ENCODE data around the gene FHIT. TPM values are rescaled to one million over a fixed set of nuclear protein-coding genes. Genes with fewer than 3 reads are reported as not detected.

FHIT gene
- total RNA-seq, 1 donor from 2014 or later = 11.5 TPM

DNA sequence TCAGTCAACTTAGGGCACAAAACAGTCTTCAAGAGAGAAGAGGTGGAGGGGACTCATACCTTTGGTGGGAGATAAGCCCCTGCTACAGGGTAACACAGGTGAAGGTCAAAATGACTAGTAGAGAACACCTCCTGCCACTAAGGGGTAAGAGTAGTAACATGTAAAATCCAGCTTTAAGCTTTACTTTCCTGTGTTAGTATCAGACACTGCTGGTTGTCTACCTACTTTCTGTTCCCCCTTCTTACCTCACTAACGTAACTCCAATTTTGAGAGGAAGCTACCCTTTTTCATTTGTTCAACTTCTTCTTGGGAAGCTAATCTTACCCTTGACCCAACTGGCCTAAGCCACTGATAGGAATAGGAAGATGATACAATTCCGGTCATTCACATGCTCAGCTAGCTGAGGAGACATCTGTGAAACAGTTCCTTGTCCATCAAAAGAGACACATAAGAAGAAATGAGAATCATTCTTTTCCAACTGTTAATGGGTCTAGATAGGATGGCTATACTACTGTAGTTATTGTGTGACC lies 1374.7 kb downstream of the FHIT start:
- Histone ChIP-seq H3K4me3 (ENCODE audit: low read depth, low read length) (no peak overlapping the region), H3K27me3 (ENCODE audit: control insufficient read depth, insufficient read depth, low read length) (no peaks in the 10 kb centered on the region), H3K36me3 (ENCODE audit: control insufficient read depth, insufficient read depth, low read length) (no peaks in the 10 kb centered on the region)
- no peak for DNase-seq (ENCODE audit: low read depth)
- TF ChIP-seq, protein P1, sequence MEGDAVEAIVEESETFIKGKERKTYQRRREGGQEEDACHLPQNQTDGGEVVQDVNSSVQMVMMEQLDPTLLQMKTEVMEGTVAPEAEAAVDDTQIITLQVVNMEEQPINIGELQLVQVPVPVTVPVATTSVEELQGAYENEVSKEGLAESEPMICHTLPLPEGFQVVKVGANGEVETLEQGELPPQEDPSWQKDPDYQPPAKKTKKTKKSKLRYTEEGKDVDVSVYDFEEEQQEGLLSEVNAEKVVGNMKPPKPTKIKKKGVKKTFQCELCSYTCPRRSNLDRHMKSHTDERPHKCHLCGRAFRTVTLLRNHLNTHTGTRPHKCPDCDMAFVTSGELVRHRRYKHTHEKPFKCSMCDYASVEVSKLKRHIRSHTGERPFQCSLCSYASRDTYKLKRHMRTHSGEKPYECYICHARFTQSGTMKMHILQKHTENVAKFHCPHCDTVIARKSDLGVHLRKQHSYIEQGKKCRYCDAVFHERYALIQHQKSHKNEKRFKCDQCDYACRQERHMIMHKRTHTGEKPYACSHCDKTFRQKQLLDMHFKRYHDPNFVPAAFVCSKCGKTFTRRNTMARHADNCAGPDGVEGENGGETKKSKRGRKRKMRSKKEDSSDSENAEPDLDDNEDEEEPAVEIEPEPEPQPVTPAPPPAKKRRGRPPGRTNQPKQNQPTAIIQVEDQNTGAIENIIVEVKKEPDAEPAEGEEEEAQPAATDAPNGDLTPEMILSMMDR (IDR thresholded peaks at IDR 0.05; ENCODE audit: insufficient read depth, low read length, poor library complexity, severe bottlenecking) = no peak

DNA sequence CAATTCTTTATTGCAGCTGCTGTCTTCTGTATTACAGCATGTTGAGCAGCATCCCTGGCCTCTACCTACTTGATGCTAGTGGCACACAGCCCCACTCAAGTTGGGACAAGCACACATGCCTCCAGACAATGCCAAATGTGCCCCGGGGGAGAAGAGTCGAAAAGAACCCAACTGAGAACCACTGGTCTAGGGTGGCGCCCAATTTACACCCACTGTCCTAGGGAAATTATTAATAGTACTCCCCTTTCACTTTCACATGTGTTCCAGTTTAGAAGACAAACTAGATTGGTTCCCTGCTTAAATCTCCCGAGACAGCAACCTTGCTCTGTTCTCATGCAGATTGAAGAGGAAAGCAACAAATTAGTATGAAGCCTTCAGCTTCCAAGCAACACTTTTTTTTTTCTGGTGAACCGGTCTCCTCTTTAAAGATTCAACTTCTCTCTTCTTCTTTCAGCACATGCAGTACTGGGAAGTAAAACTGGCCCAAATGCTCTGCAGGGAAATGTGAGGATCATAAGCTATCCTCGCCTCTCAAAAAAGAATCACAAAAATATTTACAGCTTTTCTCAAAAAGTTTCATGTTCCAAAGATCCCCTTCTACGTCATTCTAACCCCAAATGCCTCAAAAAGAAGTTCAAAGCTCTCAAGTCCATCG lies 1377.5 kb downstream of the FHIT start:
- no peaks in the 10 kb centered on the region for H3K27me3 ChIP-seq (ENCODE audit: control insufficient read depth, insufficient read depth, low read length)
- DNase-seq (ENCODE audit: low read depth) = no peak
- no peak overlapping the region for H3K4me3 ChIP-seq (ENCODE audit: low read depth, low read length)
- TF ChIP-seq, protein P1 (IDR thresholded peaks at IDR 0.05; ENCODE audit: insufficient read depth, low read length, poor library complexity, severe bottlenecking) = no peak
- H3K36me3 ChIP-seq (ENCODE audit: control insufficient read depth, insufficient read depth, low read length) = no peaks in the 10 kb centered on the region

DNA sequence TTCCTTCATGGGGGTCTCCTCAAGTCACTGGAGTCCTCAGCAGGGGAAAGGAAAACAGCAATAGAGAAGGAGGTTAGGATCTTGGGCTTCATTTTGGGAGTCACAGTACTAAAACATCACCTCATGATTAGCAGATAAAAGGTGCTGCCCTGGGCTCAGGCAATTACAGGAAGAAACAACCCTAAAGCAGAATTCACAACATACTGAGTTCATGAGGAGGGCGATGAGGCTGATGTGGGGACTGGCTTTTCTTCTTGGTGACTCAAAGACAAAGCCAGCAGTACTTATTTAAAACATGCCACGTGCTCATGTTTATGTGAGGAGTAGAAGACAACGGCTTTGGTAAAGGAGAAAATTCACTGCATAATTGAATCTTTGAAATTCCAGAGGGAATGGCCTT lies 1379.1 kb downstream of the FHIT start:
- no peak for DNase-seq (ENCODE audit: low read depth)
- Histone ChIP-seq H3K4me3 (ENCODE audit: low read depth, low read length) (no peak overlapping the region), H3K36me3 (ENCODE audit: control insufficient read depth, insufficient read depth, low read length) (no peaks in the 10 kb centered on the region), H3K27me3 (ENCODE audit: control insufficient read depth, insufficient read depth, low read length) (no peaks in the 10 kb centered on the region)
- TF ChIP-seq, protein P1 (IDR thresholded peaks at IDR 0.05; ENCODE audit: insufficient read depth, low read length, poor library complexity, severe bottlenecking) = no peak

DNA sequence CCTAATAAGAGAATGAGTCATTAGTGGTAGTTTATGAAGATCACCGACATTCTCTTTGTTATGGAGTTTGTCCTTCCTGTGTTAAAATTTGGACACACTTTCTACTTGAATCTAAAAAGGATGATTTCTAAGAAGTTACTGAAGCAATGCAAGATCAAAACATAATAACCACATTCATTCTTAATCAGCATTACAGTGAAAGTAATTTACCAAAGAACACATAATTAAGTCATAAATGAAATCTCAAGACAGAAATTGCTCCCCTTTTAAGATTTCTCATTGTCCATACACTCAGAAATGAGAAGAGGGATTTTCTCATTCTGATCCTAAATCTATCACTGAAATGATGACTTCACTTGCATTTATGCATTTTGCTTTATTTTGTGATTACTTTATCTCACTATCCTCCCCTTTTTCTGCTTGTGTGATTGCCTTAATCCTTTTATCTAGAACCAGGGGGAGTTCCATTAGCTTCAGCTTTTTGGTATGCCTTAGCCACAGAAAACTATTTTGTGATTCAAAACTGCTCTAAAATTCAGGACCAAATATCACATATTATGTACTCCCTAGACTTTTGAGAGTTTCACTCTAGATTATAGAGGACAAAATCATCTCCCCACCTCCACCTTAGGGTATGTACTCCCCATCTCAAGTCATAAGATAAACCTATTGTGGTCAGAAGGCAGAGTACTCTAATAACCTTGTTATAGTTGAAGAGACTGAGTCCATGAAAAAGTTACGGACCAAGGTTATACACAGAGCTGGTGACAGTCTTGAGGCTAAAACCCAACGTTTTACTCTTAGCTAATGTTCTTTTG lies 1383.9 kb downstream of the FHIT start:
- no peak overlapping the region for H3K4me3 ChIP-seq (ENCODE audit: low read depth, low read length)
- H3K36me3 ChIP-seq (ENCODE audit: control insufficient read depth, insufficient read depth, low read length) = no peaks in the 10 kb centered on the region
- TF ChIP-seq, protein P1 (IDR thresholded peaks at IDR 0.05; ENCODE audit: insufficient read depth, low read length, poor library complexity, severe bottlenecking) = no peak
- no peak for DNase-seq (ENCODE audit: low read depth)
- no peaks in the 10 kb centered on the region for H3K27me3 ChIP-seq (ENCODE audit: control insufficient read depth, insufficient read depth, low read length)

DNA sequence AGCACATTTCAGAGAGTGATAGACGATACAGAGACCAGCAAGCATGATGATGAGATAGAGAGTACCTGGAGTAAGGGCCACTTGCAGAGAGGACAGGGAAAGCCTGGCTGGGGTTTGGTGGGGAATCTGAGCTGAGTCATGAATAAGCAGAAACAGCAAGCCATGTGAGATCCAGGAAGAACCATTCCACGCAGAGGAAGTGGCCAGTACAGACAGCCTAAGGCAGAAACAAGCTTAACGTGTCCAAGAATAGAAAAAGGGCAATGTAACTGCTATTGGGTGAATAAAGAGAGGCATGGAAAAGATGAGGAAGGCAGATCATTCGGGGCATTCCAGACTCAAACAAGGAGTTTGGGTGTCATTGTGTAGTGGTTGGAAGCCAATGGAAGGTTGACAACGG lies 1385.2 kb downstream of the FHIT start:
- TF ChIP-seq, protein P1 (IDR thresholded peaks at IDR 0.05; ENCODE audit: insufficient read depth, low read length, poor library complexity, severe bottlenecking) = no peak
- Histone ChIP-seq H3K27me3 (ENCODE audit: control insufficient read depth, insufficient read depth, low read length) (no peaks in the 10 kb centered on the region), H3K36me3 (ENCODE audit: control insufficient read depth, insufficient read depth, low read length) (no peaks in the 10 kb centered on the region), H3K4me3 (ENCODE audit: low read depth, low read length) (no peak overlapping the region)
- no peak for DNase-seq (ENCODE audit: low read depth)

Measured in kidney epithelial cell (primary cell).